ENCODE results near the gene DAGLB.
"Not testable (repeated sequence)": the region's sequence is repeated elsewhere in the genome, so short reads cannot be mapped to it uniquely, and the experiment has no call there.

Gene DAGLB

DNA sequence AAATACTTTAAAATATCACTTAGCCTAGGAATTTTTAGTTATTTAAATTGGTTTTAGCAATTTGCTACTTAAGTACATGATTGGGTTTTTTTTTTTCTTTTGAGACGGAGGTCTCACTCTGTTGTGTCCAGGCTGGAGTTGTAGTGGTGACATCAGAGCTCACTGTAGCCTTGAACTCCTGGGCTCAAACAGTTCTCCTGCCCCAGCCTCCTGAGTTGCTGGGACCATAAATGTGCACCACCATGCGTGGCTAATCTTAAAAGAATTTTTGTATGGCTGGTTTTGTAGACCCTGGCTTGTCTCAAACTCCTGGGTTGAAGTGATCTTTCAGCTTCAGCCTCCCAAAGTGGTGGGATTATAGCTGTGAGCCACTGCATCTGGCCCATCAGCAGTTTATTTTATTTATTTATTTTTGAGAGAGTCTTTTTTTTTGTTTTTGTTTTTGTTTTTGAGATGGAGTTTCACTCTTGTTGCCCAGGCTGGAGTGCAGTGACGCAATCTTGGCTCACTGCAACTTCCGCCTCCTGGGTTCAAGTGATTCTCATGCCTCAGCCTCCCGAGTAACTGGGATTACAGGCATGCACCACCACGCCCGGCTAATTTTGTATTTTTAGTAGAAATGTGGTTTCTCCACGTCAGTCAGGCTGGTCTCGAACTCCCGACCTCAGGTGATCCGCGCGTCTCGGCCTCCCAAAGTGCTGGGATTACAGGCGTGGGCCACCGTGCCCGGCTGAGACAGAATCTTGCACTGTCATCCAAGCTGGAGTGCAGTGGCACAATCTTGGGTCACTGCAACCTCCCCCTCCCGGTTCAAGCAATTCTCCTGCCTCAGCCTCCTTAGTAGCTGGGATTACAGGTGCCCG is 47.3 kb downstream of the DAGLB start:
- Histone ChIP-seq H3K79me1 (ENCODE audit: low read length) (peaks cover 21% of the 10 kb centered on the region), H3K79me2 (ENCODE audit: control insufficient read depth, insufficient read depth, low read length) (peaks cover 53% of the 10 kb centered on the region), H3K36me3 (ENCODE audit: control insufficient read depth, insufficient read depth, low read length) (peaks cover 17% of the 10 kb centered on the region)
- not testable (repeated sequence) for H2AK5ac ChIP-seq (ENCODE audit: low read length); H2BK120ac ChIP-seq (ENCODE audit: low read depth, low read length); H3K4me3 ChIP-seq (ENCODE audit: low read length); DNase-seq; H4K8ac ChIP-seq (ENCODE audit: low read depth, low read length); H3K4me1 ChIP-seq (ENCODE audit: control insufficient read depth, low read depth, low read length); H3K27ac ChIP-seq (ENCODE audit: low read depth, low read length); H2BK5ac ChIP-seq (ENCODE audit: low read length); H3K9ac ChIP-seq (ENCODE audit: low read length); H3K56ac ChIP-seq (ENCODE audit: low read length); H3K18ac ChIP-seq (ENCODE audit: low read length); H3K23ac ChIP-seq (ENCODE audit: low read length); H3K4ac ChIP-seq (ENCODE audit: low read depth, low read length); H3K4me2 ChIP-seq (ENCODE audit: low read length); H3K27me3 ChIP-seq (ENCODE audit: insufficient read depth, low read length, poor library complexity); H4K5ac ChIP-seq (ENCODE audit: low read length); H2BK15ac ChIP-seq (replicated peaks; ENCODE audit: low read depth)
- no CpG with 5 or more reads among the region's 19 CpGs for WGBS (ENCODE audit: extremely low coverage, insufficient coverage, low lambda C conversion rate)

DNA sequence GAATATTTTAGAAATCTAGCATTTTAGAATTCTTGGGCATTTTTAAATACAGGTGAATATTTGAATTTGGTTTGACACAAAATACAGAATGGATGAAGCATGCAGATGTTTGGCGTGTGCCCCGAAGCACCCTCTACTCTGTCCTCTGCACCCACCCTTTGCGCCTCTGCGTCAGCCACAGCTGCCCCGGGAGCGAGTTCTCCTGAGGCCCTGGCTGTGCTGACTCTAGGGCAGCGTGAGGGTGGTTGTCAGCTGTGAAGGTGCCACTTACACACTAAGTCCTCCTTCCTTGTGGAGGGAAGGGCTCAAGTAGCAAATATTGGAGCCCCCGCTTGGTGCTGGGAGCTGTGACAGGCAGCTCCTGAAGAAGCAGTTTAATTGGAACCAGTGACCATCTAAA is 48.4 kb downstream of the DAGLB start:
- Histone ChIP-seq H3K36me3 (ENCODE audit: control insufficient read depth, insufficient read depth, low read length) (peaks cover 17% of the 10 kb centered on the region), H3K23ac (ENCODE audit: low read length) (no peak overlapping the region), H3K4me2 (ENCODE audit: low read length) (no peak overlapping the region), H3K56ac (ENCODE audit: low read length) (no peak overlapping the region), H3K79me2 (ENCODE audit: control insufficient read depth, insufficient read depth, low read length) (peaks cover 62% of the 10 kb centered on the region), H2BK15ac (replicated peaks; ENCODE audit: low read depth) (no peak overlapping the region), H4K5ac (ENCODE audit: low read length) (no peak overlapping the region), H3K27me3 (ENCODE audit: insufficient read depth, low read length, poor library complexity) (no peaks in the 10 kb centered on the region), H3K4me3 (ENCODE audit: low read length) (no peak overlapping the region), H3K9ac (ENCODE audit: low read length) (no peak overlapping the region), H2AK5ac (ENCODE audit: low read length) (no peak overlapping the region), H4K8ac (ENCODE audit: low read depth, low read length) (no peak overlapping the region), H3K27ac (ENCODE audit: low read depth, low read length) (no peak overlapping the region), H3K4ac (ENCODE audit: low read depth, low read length) (no peak overlapping the region), H2BK5ac (ENCODE audit: low read length) (no peak overlapping the region), H3K18ac (ENCODE audit: low read length) (no peak overlapping the region), H3K79me1 (ENCODE audit: low read length) (peaks cover 21% of the 10 kb centered on the region), H2BK120ac (ENCODE audit: low read depth, low read length) (no peak overlapping the region), H3K4me1 (ENCODE audit: control insufficient read depth, low read depth, low read length) (no peaks in the 10 kb centered on the region)
- no peak for DNase-seq
- no CpG with 5 or more reads among the region's 8 CpGs for WGBS (ENCODE audit: extremely low coverage, insufficient coverage, low lambda C conversion rate)

DNA sequence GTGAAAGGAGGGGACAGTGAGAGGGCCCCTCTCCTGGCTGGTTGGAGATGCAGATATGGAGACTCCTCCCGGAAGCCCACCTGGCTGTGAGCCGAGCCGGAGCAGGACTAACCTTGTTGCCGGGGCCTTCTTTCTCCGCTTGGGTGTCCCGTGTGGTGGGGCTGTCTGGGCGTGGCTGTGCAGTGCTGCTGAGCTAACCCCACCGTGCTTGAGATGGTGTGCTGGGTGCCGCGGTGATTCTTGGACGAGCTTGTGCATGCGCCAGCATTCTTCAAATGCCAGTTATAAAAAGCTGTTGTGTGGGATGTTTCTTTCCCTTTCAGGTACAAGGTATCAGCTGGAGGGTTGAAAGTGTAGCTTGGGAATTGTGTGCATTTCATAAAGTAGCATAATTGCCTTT is 48.8 kb downstream of the DAGLB start:
- Histone ChIP-seq H3K36me3 (ENCODE audit: control insufficient read depth, insufficient read depth, low read length) (peaks cover 14% of the 10 kb centered on the region), H2BK5ac (ENCODE audit: low read length) (no peak overlapping the region), H3K4me3 (ENCODE audit: low read length) (no peak overlapping the region), H2BK120ac (ENCODE audit: low read depth, low read length) (no peak overlapping the region), H4K5ac (ENCODE audit: low read length) (no peak overlapping the region), H4K8ac (ENCODE audit: low read depth, low read length) (no peak overlapping the region), H3K27me3 (ENCODE audit: insufficient read depth, low read length, poor library complexity) (no peaks in the 10 kb centered on the region), H3K79me2 (ENCODE audit: control insufficient read depth, insufficient read depth, low read length) (peaks cover 65% of the 10 kb centered on the region), H3K4me2 (ENCODE audit: low read length) (no peak overlapping the region), H3K18ac (ENCODE audit: low read length) (no peak overlapping the region), H3K23ac (ENCODE audit: low read length) (no peak overlapping the region), H3K4me1 (ENCODE audit: control insufficient read depth, low read depth, low read length) (no peaks in the 10 kb centered on the region), H3K27ac (ENCODE audit: low read depth, low read length) (no peak overlapping the region), H3K4ac (ENCODE audit: low read depth, low read length) (no peak overlapping the region), H2AK5ac (ENCODE audit: low read length) (no peak overlapping the region), H3K9ac (ENCODE audit: low read length) (no peak overlapping the region), H2BK15ac (replicated peaks; ENCODE audit: low read depth) (no peak overlapping the region), H3K56ac (ENCODE audit: low read length) (no peak overlapping the region), H3K79me1 (ENCODE audit: low read length) (peaks cover 18% of the 10 kb centered on the region)
- WGBS (ENCODE audit: extremely low coverage, insufficient coverage, low lambda C conversion rate) = no CpG with 5 or more reads among the region's 12 CpGs
- no peak for DNase-seq

DNA sequence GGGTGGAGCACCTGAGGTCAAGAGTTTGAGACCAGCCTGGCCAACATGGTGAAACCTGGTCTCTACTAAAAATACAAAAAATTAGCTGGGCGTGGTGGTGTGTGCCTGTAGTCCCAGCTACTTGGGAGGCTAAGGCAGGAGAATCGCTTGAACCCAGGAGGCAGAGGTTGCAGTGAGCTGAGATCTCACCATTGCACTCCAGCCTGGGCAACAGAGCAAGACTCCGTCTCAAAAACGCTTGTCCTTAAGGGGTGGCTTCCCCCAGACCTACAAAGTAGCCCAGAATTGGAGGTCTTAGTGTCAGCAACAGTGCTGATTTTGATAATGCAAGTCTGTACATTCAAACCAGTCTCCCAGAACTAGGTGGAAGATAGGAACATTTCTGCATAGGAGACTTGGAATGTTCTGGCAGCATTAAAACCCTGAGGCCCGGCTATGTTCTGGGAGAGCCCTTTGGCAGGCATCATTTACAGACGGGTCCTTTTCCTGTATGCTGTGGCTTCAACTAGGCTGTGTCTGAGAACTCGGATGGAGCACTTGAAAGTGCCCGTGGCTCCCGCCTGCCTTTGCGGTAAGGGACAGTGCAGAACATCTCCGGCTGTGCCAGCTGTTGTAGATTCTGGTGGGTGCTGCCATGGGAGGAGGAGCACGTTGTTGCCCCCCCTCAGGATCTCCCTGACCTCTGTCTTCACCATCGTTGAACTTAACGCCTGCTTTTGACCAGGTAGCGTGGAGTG is 49.8 kb downstream of the DAGLB start:
- H3K4me1 ChIP-seq (ENCODE audit: control insufficient read depth, low read depth, low read length); H3K56ac ChIP-seq (ENCODE audit: low read length); H4K5ac ChIP-seq (ENCODE audit: low read length); H3K4me3 ChIP-seq (ENCODE audit: low read length); H3K9ac ChIP-seq (ENCODE audit: low read length); H3K4me2 ChIP-seq (ENCODE audit: low read length); DNase-seq; H3K18ac ChIP-seq (ENCODE audit: low read length); H4K8ac ChIP-seq (ENCODE audit: low read depth, low read length); H2BK15ac ChIP-seq (replicated peaks; ENCODE audit: low read depth); H2BK120ac ChIP-seq (ENCODE audit: low read depth, low read length); H2BK5ac ChIP-seq (ENCODE audit: low read length); H3K23ac ChIP-seq (ENCODE audit: low read length); H2AK5ac ChIP-seq (ENCODE audit: low read length); H3K4ac ChIP-seq (ENCODE audit: low read depth, low read length); H3K27ac ChIP-seq (ENCODE audit: low read depth, low read length); H3K27me3 ChIP-seq (ENCODE audit: insufficient read depth, low read length, poor library complexity): not testable (repeated sequence)
- WGBS (ENCODE audit: extremely low coverage, insufficient coverage, low lambda C conversion rate) = no CpG with 5 or more reads among the region's 15 CpGs
- Histone ChIP-seq H3K79me1 (ENCODE audit: low read length) (peaks cover 21% of the 10 kb centered on the region), H3K79me2 (ENCODE audit: control insufficient read depth, insufficient read depth, low read length) (peaks cover 73% of the 10 kb centered on the region), H3K36me3 (ENCODE audit: control insufficient read depth, insufficient read depth, low read length) (peaks cover 12% of the 10 kb centered on the region)

DNA sequence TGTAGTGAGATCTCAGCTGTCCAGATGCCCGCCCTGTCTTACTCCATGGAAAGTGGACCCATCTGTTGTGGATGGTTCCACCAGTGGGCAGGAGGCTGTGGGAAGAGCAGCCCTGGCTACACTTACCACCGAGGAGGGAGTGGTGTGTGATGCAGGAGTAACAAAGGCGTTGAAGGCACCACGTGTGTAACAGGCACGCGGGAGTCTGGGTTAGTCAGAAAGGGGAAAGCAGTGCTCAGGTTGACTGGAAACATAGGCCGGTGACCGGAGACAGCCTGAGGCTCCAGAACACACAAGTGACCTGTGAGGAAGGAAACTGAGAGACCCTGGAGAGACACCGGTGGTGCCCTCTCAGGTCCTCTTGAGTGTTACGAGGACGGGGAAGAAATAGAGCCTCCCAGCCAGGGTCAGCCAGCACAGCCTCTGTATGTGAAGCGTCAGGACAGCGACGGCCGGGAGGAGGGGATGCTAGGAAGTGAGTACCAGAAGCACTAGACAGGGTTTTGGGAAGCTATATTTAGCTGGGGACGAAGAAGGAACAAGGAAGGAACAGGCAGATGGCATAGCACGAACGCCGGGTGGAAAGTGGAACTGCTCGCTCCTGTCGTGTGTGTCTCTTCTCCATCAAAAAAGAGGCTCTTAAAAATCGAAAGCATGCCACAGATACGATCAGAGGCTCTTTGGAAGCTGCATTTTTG is 51.7 kb downstream of the DAGLB start:
- Histone ChIP-seq H2BK5ac (ENCODE audit: low read length) (no peak overlapping the region), H3K4me3 (ENCODE audit: low read length) (no peak overlapping the region), H2BK15ac (replicated peaks; ENCODE audit: low read depth) (no peak overlapping the region), H3K56ac (ENCODE audit: low read length) (no peak overlapping the region), H3K4me2 (ENCODE audit: low read length) (no peak overlapping the region), H3K23ac (ENCODE audit: low read length) (no peak overlapping the region), H3K27ac (ENCODE audit: low read depth, low read length) (no peak overlapping the region), H3K4me1 (ENCODE audit: control insufficient read depth, low read depth, low read length) (no peaks in the 10 kb centered on the region), H4K5ac (ENCODE audit: low read length) (no peak overlapping the region), H3K79me1 (ENCODE audit: low read length) (peaks cover 16% of the 10 kb centered on the region), H3K9ac (ENCODE audit: low read length) (no peak overlapping the region), H3K27me3 (ENCODE audit: insufficient read depth, low read length, poor library complexity) (no peaks in the 10 kb centered on the region), H3K18ac (ENCODE audit: low read length) (no peak overlapping the region), H3K36me3 (ENCODE audit: control insufficient read depth, insufficient read depth, low read length) (peaks cover 7% of the 10 kb centered on the region), H2AK5ac (ENCODE audit: low read length) (no peak overlapping the region), H2BK120ac (ENCODE audit: low read depth, low read length) (no peak overlapping the region), H4K8ac (ENCODE audit: low read depth, low read length) (no peak overlapping the region), H3K79me2 (ENCODE audit: control insufficient read depth, insufficient read depth, low read length) (peaks cover 82% of the 10 kb centered on the region), H3K4ac (ENCODE audit: low read depth, low read length) (no peak overlapping the region)
- DNase-seq = no peak
- WGBS (ENCODE audit: extremely low coverage, insufficient coverage, low lambda C conversion rate) = no CpG with 5 or more reads among the region's 23 CpGs
